Skeletal muscle satellite cell (primary cell): Measurements from ENCODE around the gene COPA. TPM values are rescaled to one million over a fixed set of nuclear protein-coding genes. Genes with fewer than 3 reads are reported as not detected.
"Not testable (repeated sequence)": the region's sequence is repeated elsewhere in the genome, so short reads cannot be mapped to it uniquely, and the experiment has no call there.

ENCODE experiments used
- H3K27me3 ChIP-seq: 2 replicates; pipeline ENCODE4 v1.7.0; 2013; ENCODE audit warnings: low read length; ENCODE audit not compliant: control insufficient read depth, insufficient read depth
- H3K36me3 ChIP-seq: 2 replicates; pipeline ENCODE4 v1.7.0; 2013; ENCODE audit warnings: mild to moderate bottlenecking, control low read depth, low read length; ENCODE audit not compliant: insufficient read depth
- H3K4me1 ChIP-seq: 2 replicates; pipeline ENCODE4 v1.7.0; 2013; ENCODE audit warnings: low read length; ENCODE audit not compliant: control insufficient read depth, insufficient read depth
- H3K4me2 ChIP-seq: 2 replicates; pipeline ENCODE4 v1.7.0; 2013; ENCODE audit warnings: mild to moderate bottlenecking, low read length
- H3K4me3 ChIP-seq: 2 replicates; pipeline ENCODE4 v1.7.0; 2013; ENCODE audit warnings: low read length
- H3K9ac ChIP-seq: 2 replicates; pipeline ENCODE4 v1.7.0; 2013; ENCODE audit warnings: mild to moderate bottlenecking, low read depth, low read length, moderate library complexity
- H3K9me3 ChIP-seq: replicated peaks from 2 replicates; pipeline ENCODE4 v1.7.0; 2013; ENCODE audit warnings: mild to moderate bottlenecking, control low read depth, low read length
- total RNA-seq: library from RNA; depleted of rRNA; stranded (reverse); fragments of >200 nt; gene quantifications from 2 replicates; pipeline ENCODE4 v1.2.3, GENCODE V29; 2012; rRNA removed

Gene COPA
- 220 and 230 TPM in 2 replicates for total RNA-seq

- H3K4me3 ChIP-seq: peak within 1 kb of the TSS; percentile 90
- H3K4me2 ChIP-seq: peak within 1 kb of the TSS; percentile 88
- no peaks in the 10 kb centered on the region for H3K9me3 ChIP-seq
- H3K27me3 ChIP-seq: no peaks in the 10 kb centered on the region
- H3K9ac ChIP-seq: peak within 1 kb of the TSS; percentile 99
- peaks cover 39% of the 10 kb centered on the region for H3K36me3 ChIP-seq
- H3K4me1 ChIP-seq: peaks cover 29% of the 10 kb centered on the region
These were observed at the start of gene COPA, which contains the start of gene NCSTN for GRCh38 chr1:160342953-160343869. Gene COPA, minus strand, starts transcription at chr1:160343250. Its CDS starts 80 bp downstream, at chr1:160343170. Gene NCSTN, plus strand, starts transcription at chr1:160343383. Its CDS starts 14 bp downstream, at chr1:160343397.

GRCh38 chr1:160388406-160388805, 45.4 kb upstream of the COPA start:
- not testable (repeated sequence) for H3K4me3 ChIP-seq, H3K9me3 ChIP-seq, H3K4me1 ChIP-seq, H3K9ac ChIP-seq, H3K4me2 ChIP-seq, H3K36me3 ChIP-seq, H3K27me3 ChIP-seq

GRCh38 chr1:160384812-160385211, 41.8 kb upstream of the COPA start:
- not testable (repeated sequence) for H3K4me1 ChIP-seq, H3K9ac ChIP-seq, H3K9me3 ChIP-seq

GRCh38 chr1:160377585-160378206, 34.6 kb upstream of the COPA start:
- Histone ChIP-seq H3K36me3 (no peaks in the 10 kb centered on the region), H3K9me3 (no peaks in the 10 kb centered on the region), H3K9ac (no peak overlapping the region), H3K4me2 (no peak overlapping the region), H3K27me3 (peaks cover 16% of the 10 kb centered on the region), H3K4me1 (peaks cover 11% of the 10 kb centered on the region), H3K4me3 (no peak overlapping the region)

More at GRCh38 chr1:160384812-160385211, 41.8 kb upstream of the COPA start:
- not testable (repeated sequence) for H3K4me3 ChIP-seq, H3K36me3 ChIP-seq, H3K27me3 ChIP-seq, H3K4me2 ChIP-seq

- no peak overlapping the region for H3K4me3 ChIP-seq
- H3K9ac ChIP-seq: no peak overlapping the region
- H3K36me3 ChIP-seq: no peaks in the 10 kb centered on the region
- peak overlapping the region; percentile 42 for H3K4me2 ChIP-seq
- peaks cover 11% of the 10 kb centered on the region for H3K4me1 ChIP-seq
- H3K9me3 ChIP-seq: no peaks in the 10 kb centered on the region
- H3K27me3 ChIP-seq: peaks cover 14% of the 10 kb centered on the region
These were observed 33.6 kb upstream of the COPA start for GRCh38 chr1:160376525-160377131.

- Histone ChIP-seq H3K9me3 (no peaks in the 10 kb centered on the region), H3K9ac (no peak overlapping the region), H3K4me2 (peak overlapping the region; percentile 42), H3K27me3 (peaks cover 14% of the 10 kb centered on the region), H3K36me3 (no peaks in the 10 kb centered on the region), H3K4me3 (no peak overlapping the region), H3K4me1 (peaks cover 11% of the 10 kb centered on the region)
These were observed 32.9 kb upstream of the COPA start for GRCh38 chr1:160375788-160376524.

- Histone ChIP-seq H3K9ac (no peak overlapping the region), H3K4me3 (no peak overlapping the region), H3K9me3 (no peaks in the 10 kb centered on the region), H3K4me1 (peaks cover 11% of the 10 kb centered on the region), H3K4me2 (no peak overlapping the region), H3K36me3 (no peaks in the 10 kb centered on the region), H3K27me3 (peaks cover 10% of the 10 kb centered on the region)
These were observed 31.5 kb upstream of the COPA start for GRCh38 chr1:160374306-160375110.

- Histone ChIP-seq H3K4me1 (peaks cover 11% of the 10 kb centered on the region), H3K4me2 (no peak overlapping the region)
These were observed 30.6 kb upstream of the COPA start for GRCh38 chr1:160373696-160374095.

GRCh38 chr1:160371756-160372155, 28.7 kb upstream of the COPA start:
- Histone ChIP-seq H3K4me1 (peaks cover 11% of the 10 kb centered on the region), H3K9me3 (no peaks in the 10 kb centered on the region), H3K36me3 (no peaks in the 10 kb centered on the region), H3K9ac (no peak overlapping the region), H3K27me3 (no peaks in the 10 kb centered on the region), H3K4me2 (no peak overlapping the region), H3K4me3 (no peak overlapping the region)

More at GRCh38 chr1:160373696-160374095, 30.6 kb upstream of the COPA start:
- H3K9me3 ChIP-seq: no peaks in the 10 kb centered on the region
- no peak overlapping the region for H3K9ac ChIP-seq
- H3K36me3 ChIP-seq: no peaks in the 10 kb centered on the region
- peaks cover 2% of the 10 kb centered on the region for H3K27me3 ChIP-seq
- no peak overlapping the region for H3K4me3 ChIP-seq

- H3K4me1 ChIP-seq: peaks cover 9% of the 10 kb centered on the region
These were observed 28.2 kb upstream of the COPA start for GRCh38 chr1:160371346-160371631.

More at GRCh38 chr1:160371346-160371631, 28.2 kb upstream of the COPA start:
- H3K36me3 ChIP-seq: no peaks in the 10 kb centered on the region
- H3K4me2 ChIP-seq: no peak overlapping the region
- H3K4me3 ChIP-seq: no peak overlapping the region
- H3K9me3 ChIP-seq: no peaks in the 10 kb centered on the region
- H3K27me3 ChIP-seq: no peaks in the 10 kb centered on the region
- H3K9ac ChIP-seq: no peak overlapping the region
